HepG2 (cell line): ENCODE measurements around the gene STAP2. TPM values are rescaled to one million over a fixed set of nuclear protein-coding genes. Genes with fewer than 3 reads are reported as not detected.

ENCODE experiments used
- DDIT3 ChIP-seq: sonication (generic); formaldehyde crosslinking; IDR thresholded peaks from 2 replicates; pipeline ENCODE4 v1.4.0; 2020; ENCODE audit warnings: mild to moderate bottlenecking, missing genetic modification reagents
- HNF1A ChIP-seq, 2 experiments: sonication (generic) in 1 of 2; formaldehyde crosslinking in 1 of 2; IDR thresholded peaks; 2 replicates each; pipeline versions ENCODE4 v1.4.0 to v1.6.1; 2016 to 2020; ENCODE audit warnings: borderline replicate concordance in 1 of 2, low read depth in 1 of 2, mild to moderate bottlenecking in 1 of 2, missing genetic modification reagents in 1 of 2
- HNF1B ChIP-seq: sonication (generic); formaldehyde crosslinking; IDR thresholded peaks from 2 replicates; pipeline ENCODE4 v1.5.1; 2020; ENCODE audit warnings: mild to moderate bottlenecking, moderate library complexity, missing genetic modification reagents
- HNRNPLL ChIP-seq: fragments of 200-400 bp; formaldehyde crosslinking; IDR thresholded peaks from 2 replicates; pipeline ENCODE4 v1.6.1; 2017; ENCODE audit warnings: mild to moderate bottlenecking, low read depth, low read length; ENCODE audit not compliant: poor library complexity, severe bottlenecking
- JARID2 ChIP-seq: sonication (generic); formaldehyde crosslinking; IDR thresholded peaks from 2 replicates; pipeline ENCODE4 v1.8.1; 2023; ENCODE audit warnings: missing genetic modification reagents, inconsistent platforms; ENCODE audit not compliant: insufficient replicate concordance
- KDM2A ChIP-seq: sonication (generic); formaldehyde crosslinking; IDR thresholded peaks from 2 replicates; pipeline ENCODE4 v1.4.0; 2020; ENCODE audit warnings: low read depth, missing genetic modification reagents, borderline replicate concordance
- MTA1 ChIP-seq: sonication (generic); formaldehyde crosslinking; IDR thresholded peaks from 2 replicates; pipeline ENCODE4 v1.4.0; 2020; ENCODE audit warnings: missing genetic modification reagents, mild to moderate bottlenecking, borderline replicate concordance
- NCOA1 ChIP-seq: sonication (generic); formaldehyde crosslinking; IDR thresholded peaks from 2 replicates; pipeline ENCODE4 v1.9.0; 2021; ENCODE audit warnings: missing genetic modification reagents
- PHF21A ChIP-seq: sonication (generic); formaldehyde crosslinking; IDR thresholded peaks from 2 replicates; pipeline ENCODE4 v1.5.0; 2020; ENCODE audit warnings: mild to moderate bottlenecking, missing genetic modification reagents
- RXRA ChIP-seq: sonication (generic); formaldehyde crosslinking; IDR thresholded peaks from 2 replicates; pipeline ENCODE4 v1.5.1; 2020; ENCODE audit warnings: missing genetic modification reagents
- SMYD3 ChIP-seq: sonication (generic); formaldehyde crosslinking; IDR thresholded peaks from 2 replicates; pipeline ENCODE4 v1.8.1; 2023; ENCODE audit warnings: mild to moderate bottlenecking, missing genetic modification reagents
- SNAPC5 ChIP-seq: sonication (generic); formaldehyde crosslinking; IDR thresholded peaks from 2 replicates; pipeline ENCODE4 v1.8.1; 2023; ENCODE audit warnings: mild to moderate bottlenecking, missing genetic modification reagents, borderline replicate concordance
- TFDP2 ChIP-seq: sonication (generic); formaldehyde crosslinking; IDR thresholded peaks from 2 replicates; pipeline ENCODE4 v1.4.0; 2020; ENCODE audit warnings: missing genetic modification reagents
- ZNF331 ChIP-seq: sonication (generic); formaldehyde crosslinking; IDR thresholded peaks from 2 replicates; pipeline ENCODE4 v1.4.0; 2020; ENCODE audit warnings: missing genetic modification reagents
- ZNF513 ChIP-seq: sonication (generic); formaldehyde crosslinking; conservative IDR thresholded peaks from 2 replicates; pipeline ENCODE4 v1.5.0; 2020; ENCODE audit warnings: missing genetic modification reagents
- ZNF674 ChIP-seq: sonication (generic); formaldehyde crosslinking; IDR thresholded peaks from 2 replicates; pipeline ENCODE4 v1.5.0; 2020; ENCODE audit warnings: low read depth, mild to moderate bottlenecking, missing genetic modification reagents
- ZNF704 ChIP-seq: sonication (generic); formaldehyde crosslinking; IDR thresholded peaks from 2 replicates; pipeline ENCODE4 v1.8.1; 2023; ENCODE audit warnings: mild to moderate bottlenecking, inconsistent platforms, moderate library complexity, missing genetic modification reagents, borderline replicate concordance
- ZSCAN22 ChIP-seq: sonication (generic); formaldehyde crosslinking; IDR thresholded peaks from 2 replicates; pipeline ENCODE4 v1.4.0; 2020; ENCODE audit warnings: mild to moderate bottlenecking, missing genetic modification reagents
- polyA plus RNA-seq, 8 experiments: library from polyadenylated mRNA; depleted of rRNA in 3 of 8; stranded (reverse) in 7 of 8; unstranded in 1 of 8; fragments of >200 nt; fragmentation: Illumina TruSeq in 4 of 8; extraction: Trizol in 4 of 8; gene quantifications; 2 replicates each; pipeline versions ENCODE4 v1.2.1 to v1.2.3, GENCODE V29; 2011 to 2016; ENCODE audit warnings: low read depth in 4 of 8, missing spikeins in 1 of 8, mixed read lengths in 1 of 8; ENCODE audit not compliant: insufficient read depth in 1 of 8
- total RNA-seq, 5 experiments: library from RNA; depleted of rRNA; stranded (reverse); fragments of >200 nt; fragmentation: Illumina TruSeq; extraction: Trizol; gene quantifications; 2 replicates each; pipeline ENCODE4 v1.2.3, GENCODE V29; 2016; ENCODE audit warnings: low read depth in 1 of 5

The STAP2 gene
- total and polyA plus RNA-seq, 2 of the 13 experiments (the other 11 are each of a cell fraction or from before 2014, with no cell fraction given): 39.0 to 43.7 TPM

- TF ChIP-seq ZNF704 (CRISPR knock-in tag): no peak
- no peak for TF ChIP-seq ZNF513
- TF ChIP-seq SMYD3 (CRISPR knock-in tag): peak; percentile 53; the same call in 1 of the 2 replicates
- TF ChIP-seq ZNF674 (CRISPR knock-in tag): no peak
- no peak for TF ChIP-seq HNRNPLL
- no peak for TF ChIP-seq SNAPC5
- peak; percentile 18; the same call in 1 of the 2 replicates for TF ChIP-seq KDM2A (CRISPR knock-in tag)
- no peak for TF ChIP-seq NCOA1
- no peak for TF ChIP-seq DDIT3 (CRISPR knock-in tag)
- peak; percentile 80 for TF ChIP-seq PHF21A (CRISPR knock-in tag)
- TF ChIP-seq JARID2: no peak
- 0 out of 2 replicates have a peak, but pooled peaks have one; percentile 18 for TF ChIP-seq MTA1
- TF ChIP-seq TFDP2 (CRISPR knock-in tag): no peak; the same call in 1 of the 2 replicates
- TF ChIP-seq HNF1A (IDR thresholded peaks at IDR 0.05; ENCODE audit: low read depth): no peak
- no peak for TF ChIP-seq HNF1A (CRISPR knock-in tag; IDR thresholded peaks at IDR 0.05; ENCODE audit: borderline replicate concordance)
- TF ChIP-seq RXRA (CRISPR knock-in tag): peak; percentile 89
- TF ChIP-seq HNF1B: peak; percentile 26; the same call in 1 of the 2 replicates
- no peak for TF ChIP-seq ZSCAN22 (CRISPR knock-in tag)
- TF ChIP-seq ZNF331 (CRISPR knock-in tag): no peak
These were observed 654 bp downstream of the STAP2 start (continued) for GRCh38 chr19:4337906-4338440.
